H1 (cell line): ENCODE data around the gene C2orf78. TPM values are rescaled to one million over a fixed set of nuclear protein-coding genes. Genes with fewer than 3 reads are reported as not detected.
"Not testable (repeated sequence)": the region's sequence is repeated elsewhere in the genome, so short reads cannot be mapped to it uniquely, and the experiment has no call there.

Source experiments
- CTCF ChIA-PET: fragments of 300-600 bp; sonication (Branson Sonifier 250); formaldehyde crosslinking; loops from one replicate; lab custom pipeline; 2021; ENCODE audit not compliant: partially characterized antibody; lab: Charles Lee
- POLR2A ChIA-PET: fragments of 300-600 bp; sonication (Branson Sonifier 250); formaldehyde crosslinking; loops from one replicate; lab custom pipeline; 2021; ENCODE audit warnings: inconsistent platforms; ENCODE audit not compliant: partially characterized antibody; lab: Charles Lee
- DNase-seq, 2 experiments: peaks; one replicate each; pipeline versions ENCODE4 v3.0.0 to v3.0.0-alpha.2; 2010 to 2022; ENCODE audit warnings: low spot score in 2 of 2, low read depth in 1 of 2, mixed read lengths in 1 of 2
- FAIRE-seq: peaks from 2 replicates; lab custom pipeline; 2011; peaks lifted over from hg19 to GRCh38; lab: Jason Lieb, UNC
- H2AFZ ChIP-seq: 2 replicates; pipeline ENCODE4 v1.8.1; 2012; ENCODE audit warnings: low read length, inconsistent platforms
- H2AK5ac ChIP-seq: 2 replicates; pipeline ENCODE4 v1.6.1; 2013; ENCODE audit warnings: low read depth, low read length
- H2BK120ac ChIP-seq: replicated peaks from 2 replicates; pipeline ENCODE3; 2013; ENCODE audit warnings: low read depth, low read length, inconsistent platforms
- H2BK12ac ChIP-seq: 2 replicates; pipeline ENCODE4 v1.6.1; 2013; ENCODE audit warnings: low read depth, low read length
- H2BK15ac ChIP-seq: 2 replicates; pipeline ENCODE4 v1.6.1; 2013; ENCODE audit warnings: low read length
- H2BK20ac ChIP-seq: 2 replicates; pipeline ENCODE4 v1.6.1; 2013; ENCODE audit warnings: low read length
- H2BK5ac ChIP-seq: 2 replicates; pipeline ENCODE4 v1.6.1; 2013; ENCODE audit warnings: low read depth, low read length
- H3K14ac ChIP-seq: 2 replicates; pipeline ENCODE4 v1.6.1; 2013; ENCODE audit warnings: inconsistent platforms; ENCODE audit not compliant: insufficient read length
- H3K18ac ChIP-seq: 2 replicates; pipeline ENCODE4 v1.6.1; 2013; ENCODE audit warnings: low read length; ENCODE audit errors: extremely low read depth
- H3K23ac ChIP-seq: 2 replicates; pipeline ENCODE4 v1.6.1; 2013; ENCODE audit warnings: inconsistent platforms; ENCODE audit not compliant: insufficient read length
- H3K23me2 ChIP-seq: 2 replicates; pipeline ENCODE4 v1.6.1; 2013; ENCODE audit warnings: low read depth, low read length
- H3K27ac ChIP-seq: 2 replicates; pipeline ENCODE4 v1.6.1; 2011; ENCODE audit warnings: low read depth, low read length, inconsistent platforms
- H3K27me3 ChIP-seq, 4 experiments: replicated peaks in 1 of 4; 1 replicate in 1 of 4; 2 replicates in 3 of 4; pipeline versions ENCODE4 v1.6.1 to v1.8.1; 2011 to 2013; ENCODE audit warnings: low read length in 3 of 4, mild to moderate bottlenecking in 3 of 4, inconsistent platforms in 2 of 4, mixed read lengths in 2 of 4, moderate library complexity in 1 of 4; ENCODE audit not compliant: control insufficient read depth in 3 of 4, insufficient read depth in 3 of 4; ENCODE audit errors: extremely low read depth in 1 of 4
- H3K36me3 ChIP-seq, 4 experiments: 2 replicates each; pipeline versions ENCODE4 v1.6.1 to v1.8.1; 2011 to 2013; ENCODE audit warnings: mild to moderate bottlenecking in 4 of 4, low read length in 3 of 4, moderate library complexity in 2 of 4, control low read depth in 1 of 4, inconsistent platforms in 1 of 4; ENCODE audit not compliant: insufficient read depth in 4 of 4, control insufficient read depth in 2 of 4
- H3K4ac ChIP-seq: replicated peaks from 2 replicates; pipeline ENCODE3; 2013; ENCODE audit warnings: low read length, low read depth, mixed read lengths, inconsistent platforms; ENCODE audit not compliant: insufficient read length
- H3K4me1 ChIP-seq, 4 experiments: replicated peaks in 1 of 4; 1 replicate in 1 of 4; 2 replicates in 3 of 4; pipeline versions ENCODE4 v1.6.1 to v1.8.1; 2011 to 2013; ENCODE audit warnings: low read length in 3 of 4, inconsistent platforms in 2 of 4, mixed read lengths in 1 of 4; ENCODE audit not compliant: insufficient read depth in 4 of 4, control insufficient read depth in 3 of 4
- H3K4me2 ChIP-seq, 2 experiments: 2 replicates each; pipeline versions ENCODE4 v1.6.1 to v1.8.1; 2011 to 2013; ENCODE audit warnings: low read depth in 2 of 2, low read length in 2 of 2, control low read depth in 1 of 2, inconsistent platforms in 1 of 2, mild to moderate bottlenecking in 1 of 2; ENCODE audit not compliant: insufficient read depth in 1 of 2
- H3K4me3 ChIP-seq, 4 experiments: fragments of 200-600, 300-600 bp in 1 of 4; sonication (generic), shearing (Covaris generic), sonication (Bioruptor Twin) in 1 of 4; 2 replicates each; pipeline versions ENCODE4 v1.5.1 to v1.8.1; 2011 to 2016; ENCODE audit warnings: low read length in 4 of 4, low read depth in 3 of 4, control low read depth in 2 of 4, inconsistent platforms in 2 of 4, mild to moderate bottlenecking in 2 of 4, mixed read lengths in 1 of 4, moderate library complexity in 1 of 4; ENCODE audit not compliant: insufficient read depth in 2 of 4; ENCODE audit errors: extremely low read depth in 1 of 4
- H3K56ac ChIP-seq: replicated peaks from 2 replicates; pipeline ENCODE3; 2013; ENCODE audit warnings: low read depth, mild to moderate bottlenecking, mixed read lengths, low read length, inconsistent platforms; ENCODE audit not compliant: insufficient read length
- H3K79me1 ChIP-seq: 2 replicates; pipeline ENCODE4 v1.6.1; 2013; ENCODE audit warnings: low read depth, low read length, control low read depth
- H3K79me2 ChIP-seq, 2 experiments: 2 replicates each; pipeline versions ENCODE4 v1.6.1 to v1.8.1; 2012 to 2013; ENCODE audit warnings: low read length in 2 of 2, mild to moderate bottlenecking in 2 of 2, inconsistent platforms in 1 of 2; ENCODE audit not compliant: insufficient read depth in 2 of 2, control insufficient read depth in 1 of 2
- H3K9ac ChIP-seq, 4 experiments: replicated peaks in 1 of 4; 1 replicate in 1 of 4; 2 replicates in 3 of 4; pipeline versions ENCODE4 v1.6.1 to v1.8.1; 2011 to 2013; ENCODE audit warnings: low read depth in 3 of 4, low read length in 3 of 4, control low read depth in 2 of 4, mild to moderate bottlenecking in 2 of 4, moderate library complexity in 2 of 4, inconsistent platforms in 1 of 4; ENCODE audit errors: extremely low read depth in 1 of 4
- H3K9me3 ChIP-seq, 2 experiments: 2 replicates each; pipeline versions ENCODE4 v1.6.1 to v1.8.1; 2012 to 2013; ENCODE audit warnings: mild to moderate bottlenecking in 2 of 2, moderate library complexity in 2 of 2, control low read depth in 1 of 2, inconsistent platforms in 1 of 2, low read depth in 1 of 2, low read length in 1 of 2, mixed read lengths in 1 of 2; ENCODE audit not compliant: insufficient read depth in 2 of 2
- H4K20me1 ChIP-seq, 2 experiments: replicated peaks in 1 of 2; 2 replicates each; pipeline versions ENCODE3 to v1.8.1; 2011 to 2013; ENCODE audit warnings: inconsistent platforms in 2 of 2, low read length in 2 of 2, mild to moderate bottlenecking in 1 of 2; ENCODE audit not compliant: insufficient read depth in 2 of 2, control insufficient read depth in 1 of 2
- H4K5ac ChIP-seq: 2 replicates; pipeline ENCODE4 v1.6.1; 2013; ENCODE audit warnings: low read length, low read depth, mixed read lengths, inconsistent platforms; ENCODE audit not compliant: insufficient read length
- H4K8ac ChIP-seq: 2 replicates; pipeline ENCODE4 v1.8.0; 2013; ENCODE audit warnings: mild to moderate bottlenecking, moderate library complexity, low read length, inconsistent platforms; ENCODE audit not compliant: insufficient read depth; ENCODE audit errors: extremely low read depth
- H4K91ac ChIP-seq: replicated peaks from 2 replicates; pipeline ENCODE3; 2013; ENCODE audit warnings: low read length, mixed read lengths, inconsistent platforms; ENCODE audit not compliant: insufficient read length
- WGBS, 2 experiments: shearing (Covaris generic) in 1 of 2; methylation state at CpG; one replicate each; pipeline versions ENCODE4 v1.1.6 to v1.1.7; 2013 to 2015; ENCODE audit warnings: low lambda C conversion rate in 2 of 2, mixed read lengths in 2 of 2, inconsistent platforms in 1 of 2, low coverage in 1 of 2, missing lambda C conversion rate in 1 of 2; ENCODE audit not compliant: insufficient replicate concordance in 2 of 2, insufficient coverage in 1 of 2, insufficient read length in 1 of 2; ENCODE audit errors: extremely low coverage in 1 of 2, missing lambda C conversion rate in 1 of 2; 5-methylcytosine and 5-hydroxymethylcytosine counted together
- long read RNA-seq, 2 experiments: library from RNA in 1 of 2; library from capped mRNA in 1 of 2; stranded (forward); transcript quantifications; one replicate each; pipeline ENCODE4 v2.0.0, GENCODE V29; 2021; ENCODE audit warnings: inconsistent platforms in 1 of 2
- polyA minus RNA-seq, 3 experiments: library from RNA; depleted of rRNA, polyadenylated mRNA; stranded (reverse); fragments of >200 nt; gene quantifications; 1 replicate in 2 of 3; 2 replicates in 1 of 3; pipeline ENCODE4 v1.2.3, GENCODE V29; 2011
- polyA plus RNA-seq, 7 experiments: library from polyadenylated mRNA; depleted of rRNA in 3 of 7; stranded (reverse) in 5 of 7; unstranded in 2 of 7; fragments of >200 nt in 5 of 7; fragments of 200-250 nt in 2 of 7; gene quantifications; 1 replicate in 5 of 7; 2 replicates in 1 of 7; 4 replicates in 1 of 7; pipeline versions ENCODE4 v1.2.1 to v1.2.3, GENCODE V29; 2011 to 2013; ENCODE audit warnings: missing spikeins in 2 of 7, mixed read lengths in 2 of 7
- total RNA-seq: library from RNA; stranded (reverse); fragmentation: NEBNext Ultra II Directional; extraction: Animal tissue kit (Norgen Biotek cat#: 25700); gene quantifications from 2 replicates; pipeline ENCODE4 v1.2.1, GENCODE V29; 2021

Gene C2orf78, protein sequence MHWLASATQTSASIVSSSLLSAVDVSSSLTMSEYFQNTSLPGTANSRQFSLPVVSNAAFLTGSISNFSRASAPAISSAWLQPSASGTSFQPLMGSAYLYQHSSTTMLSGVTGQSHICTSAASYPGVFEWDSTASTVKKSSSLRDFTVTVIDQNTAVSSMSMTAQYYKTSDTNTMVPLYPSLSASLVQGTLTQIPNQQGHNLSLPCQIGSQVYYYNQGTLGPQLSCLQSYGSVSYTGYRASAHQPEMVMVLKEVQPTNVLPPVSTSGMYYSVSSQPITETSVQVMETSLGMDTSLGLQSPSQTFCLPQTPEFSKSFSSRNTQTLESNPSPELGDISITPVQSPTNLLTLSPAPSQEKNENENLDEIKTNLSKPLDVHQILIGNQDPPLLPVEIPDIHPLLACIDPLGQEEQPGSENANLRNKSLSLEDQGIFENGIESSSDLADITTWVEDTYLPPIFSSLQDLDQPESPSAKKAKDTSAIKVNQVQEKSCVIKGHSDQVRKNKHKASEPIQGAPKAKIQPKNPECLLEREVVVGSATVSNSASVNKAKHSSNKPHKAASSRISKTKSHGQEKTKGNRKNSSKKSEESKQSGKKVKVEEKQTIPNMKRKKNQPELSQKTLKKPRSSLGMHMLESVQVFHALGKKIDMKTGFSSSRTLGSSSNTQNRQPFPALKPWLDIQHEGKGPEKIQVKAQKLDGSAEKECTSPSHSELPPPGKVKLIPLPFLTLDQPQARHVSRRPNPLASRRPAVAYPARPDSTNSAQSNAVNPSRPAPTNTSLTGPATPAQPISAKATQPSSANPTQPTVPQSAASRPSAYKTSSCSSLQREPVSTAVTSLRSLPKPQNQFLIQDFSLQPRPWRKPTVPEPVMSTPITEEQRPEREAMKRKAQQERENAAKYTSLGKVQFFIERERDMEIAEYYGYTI
- total RNA-seq (0.21 and 0.39 TPM in 2 replicates), polyA plus RNA-seq (2011; rRNA removed) (0.88 and 0.89 TPM in 2 replicates), polyA minus RNA-seq (2011; rRNA and poly(A)+ RNA removed) (0.83 and 0.91 TPM in 2 replicates)
- 0.94 TPM for polyA plus RNA-seq (2011; cell fraction: cytosol; rRNA removed)
- polyA plus RNA-seq (2011; cell fraction: nucleus; rRNA removed), result 0.57 TPM
- polyA plus RNA-seq (2012, experiment 1 of 2), result 0.11 to 0.35 TPM (median 0.16 TPM) in 4 replicates
- polyA plus RNA-seq (2012, experiment 2 of 2), result not detected
- 0.53 TPM for polyA plus RNA-seq (2013, experiment 1 of 2)
- 0.70 TPM for polyA plus RNA-seq (2013, experiment 2 of 2)
- polyA minus RNA-seq (2011; cell fraction: cytosol; rRNA and poly(A)+ RNA removed), result 0.44 TPM
- 0.60 TPM for polyA minus RNA-seq (2011; cell fraction: nucleus; rRNA and poly(A)+ RNA removed)
- long read RNA-seq, experiment 1, partial matches to known transcripts, result 0 of 1 reads
- long read RNA-seq, experiment 1, other reads (novel, unspliced or antisense), result 1 of 1 reads
- long read RNA-seq, experiment 2, result 0 reads

DNA sequence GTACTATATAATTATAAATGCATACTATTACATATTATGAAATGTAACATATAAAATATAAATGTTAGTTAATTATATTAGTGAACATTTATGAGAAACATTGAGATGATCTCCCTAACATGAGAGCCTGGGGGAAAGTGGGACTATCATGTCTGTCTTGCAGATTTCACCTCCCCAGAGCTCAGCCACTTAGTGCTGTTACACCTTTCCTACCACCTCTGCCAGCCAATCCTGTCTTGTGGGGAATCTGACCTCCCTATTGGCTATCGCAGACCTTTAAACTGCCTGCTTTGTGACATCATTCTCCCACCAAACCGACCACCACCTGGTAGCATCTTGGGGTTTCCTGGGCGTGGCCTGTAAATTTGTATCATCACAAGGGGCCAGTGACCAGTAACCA, at the start of gene C2orf78:
Gene C2orf78, plus strand, starts transcription at position 301 of the 400 bp plus-strand sequence. CDS start 127 bp downstream, outside the sequence.
- H3K27ac ChIP-seq, H2BK5ac ChIP-seq, H2BK120ac ChIP-seq, H3K79me1 ChIP-seq, H3K4me3 ChIP-seq, CTCF ChIA-PET, H2AK5ac ChIP-seq, H3K9ac ChIP-seq, H3K27me3 ChIP-seq, H3K23ac ChIP-seq, H4K20me1 ChIP-seq, H3K4me2 ChIP-seq, H3K18ac ChIP-seq, POLR2A ChIA-PET, H3K14ac ChIP-seq, H3K56ac ChIP-seq, H3K23me2 ChIP-seq, H3K36me3 ChIP-seq, H2BK20ac ChIP-seq, H3K79me2 ChIP-seq, H3K9me3 ChIP-seq, H3K4ac ChIP-seq, H4K8ac ChIP-seq, H3K4me1 ChIP-seq, FAIRE-seq, H4K91ac ChIP-seq, DNase-seq, H2BK12ac ChIP-seq, H4K5ac ChIP-seq, H2BK15ac ChIP-seq: not testable (repeated sequence)
- 100% methylated on average over 1 of the region's 3 CpGs; no CpG with 5 or more reads in 1 of the 2 experiments for WGBS, 2 experiments
- peak within 1 kb of the TSS; percentile 91 for H2AFZ ChIP-seq
